H9 (cell line): ENCODE data around the gene WDR43. TPM values are rescaled to one million over a fixed set of nuclear protein-coding genes. Genes with fewer than 3 reads are reported as not detected.

Experiments
- DNase-seq: peaks from one replicate; pipeline ENCODE4 v3.0.0-alpha.2; 2017
- H2AFZ ChIP-seq: one replicate; pipeline ENCODE4 v1.6.1; 2013; ENCODE audit warnings: mild to moderate bottlenecking, low read length, control low read depth, moderate library complexity
- H2AK5ac ChIP-seq: 2 replicates; pipeline ENCODE4 v1.6.1; 2013; ENCODE audit warnings: low read length, control low read depth, mixed read lengths; ENCODE audit not compliant: insufficient read length
- H2BK120ac ChIP-seq: one replicate; pipeline ENCODE4 v1.6.1; 2013; ENCODE audit warnings: low read depth, mild to moderate bottlenecking, low read length, control low read depth, inconsistent platforms; ENCODE audit not compliant: poor library complexity, severe bottlenecking
- H2BK12ac ChIP-seq: 2 replicates; pipeline ENCODE4 v1.6.1; 2013; ENCODE audit warnings: low read length, control low read depth, mixed read lengths, low read depth; ENCODE audit not compliant: insufficient read length
- H2BK15ac ChIP-seq: 2 replicates; pipeline ENCODE4 v1.6.1; 2013; ENCODE audit warnings: low read depth, low read length, control low read depth
- H2BK20ac ChIP-seq: one replicate; pipeline ENCODE4 v1.6.1; 2013; ENCODE audit warnings: low read depth, mild to moderate bottlenecking, low read length, control low read depth, inconsistent platforms; ENCODE audit not compliant: poor library complexity, severe bottlenecking
- H2BK5ac ChIP-seq: 2 replicates; pipeline ENCODE4 v1.6.1; 2013; ENCODE audit warnings: low read length, control low read depth, mixed read lengths; ENCODE audit not compliant: insufficient read length
- H3K14ac ChIP-seq: 2 replicates; pipeline ENCODE4 v1.6.1; 2013; ENCODE audit warnings: low read length, control low read depth; ENCODE audit not compliant: insufficient read depth
- H3K18ac ChIP-seq: 2 replicates; pipeline ENCODE4 v1.6.1; 2013; ENCODE audit warnings: low read depth, mild to moderate bottlenecking, mixed read lengths, low read length, control low read depth; ENCODE audit not compliant: insufficient read length
- H3K23ac ChIP-seq: 2 replicates; pipeline ENCODE4 v1.6.1; 2013; ENCODE audit warnings: low read length, control low read depth, mixed read lengths, low read depth; ENCODE audit not compliant: insufficient read length
- H3K23me2 ChIP-seq: 2 replicates; pipeline ENCODE4 v1.6.1; 2013; ENCODE audit warnings: low read depth, mild to moderate bottlenecking, mixed read lengths, low read length, control low read depth; ENCODE audit not compliant: insufficient read length, poor library complexity, severe bottlenecking
- H3K27ac ChIP-seq: 2 replicates; pipeline ENCODE4 v1.5.1; 2013; ENCODE audit warnings: low read length, control low read depth, mixed read lengths, low read depth; ENCODE audit not compliant: insufficient read length
- H3K27me3 ChIP-seq: 2 replicates; pipeline ENCODE4 v1.6.1; 2013; ENCODE audit warnings: low read length, control low read depth, inconsistent platforms; ENCODE audit not compliant: insufficient read depth
- H3K4ac ChIP-seq: 2 replicates; pipeline ENCODE4 v1.6.1; 2013; ENCODE audit warnings: low read depth, mild to moderate bottlenecking, control low read depth, inconsistent platforms, low read length, moderate library complexity
- H3K4me1 ChIP-seq: 2 replicates; pipeline ENCODE4 v1.6.1; 2013; ENCODE audit warnings: low read length, control low read depth, inconsistent platforms; ENCODE audit not compliant: insufficient read depth
- H3K4me2 ChIP-seq: 2 replicates; pipeline ENCODE4 v1.6.1; 2013; ENCODE audit warnings: low read length, control low read depth, mixed read lengths; ENCODE audit not compliant: insufficient read length, insufficient read depth
- H3K56ac ChIP-seq: 2 replicates; pipeline ENCODE4 v1.6.1; 2013; ENCODE audit warnings: low read depth, mild to moderate bottlenecking, mixed read lengths, low read length, control low read depth; ENCODE audit not compliant: insufficient read length
- H3K79me1 ChIP-seq: 2 replicates; pipeline ENCODE4 v1.6.1; 2013; ENCODE audit warnings: low read depth, mild to moderate bottlenecking, moderate library complexity, low read length, control low read depth, inconsistent platforms; ENCODE audit not compliant: insufficient read depth, poor library complexity, severe bottlenecking
- H3K79me2 ChIP-seq: 2 replicates; pipeline ENCODE4 v1.6.1; 2013; ENCODE audit warnings: low read length, control low read depth, inconsistent platforms; ENCODE audit not compliant: insufficient read depth
- H3K9ac ChIP-seq: 2 replicates; pipeline ENCODE4 v1.6.1; 2013; ENCODE audit warnings: low read length, control low read depth, mixed read lengths; ENCODE audit not compliant: insufficient read length; ENCODE audit errors: extremely low read depth
- H3K9me3 ChIP-seq: one replicate; pipeline ENCODE4 v1.6.1; 2013; ENCODE audit warnings: low read depth, low read length, inconsistent platforms; ENCODE audit not compliant: control insufficient read depth
- H3T11ph ChIP-seq: one replicate; pipeline ENCODE4 v1.6.1; 2013; ENCODE audit warnings: mild to moderate bottlenecking, low read length, control low read depth, inconsistent platforms
- H4K20me1 ChIP-seq: one replicate; pipeline ENCODE4 v1.6.1; 2013; ENCODE audit not compliant: control insufficient read depth, insufficient read length, insufficient read depth
- H4K5ac ChIP-seq: 2 replicates; pipeline ENCODE4 v1.6.1; 2013; ENCODE audit warnings: low read depth, mild to moderate bottlenecking, mixed read lengths, low read length, control low read depth; ENCODE audit not compliant: insufficient read length
- H4K8ac ChIP-seq: replicated peaks from 2 replicates; pipeline ENCODE4 v1.6.1; 2013; ENCODE audit warnings: low read length, control low read depth, mixed read lengths, low read depth; ENCODE audit not compliant: insufficient read length
- H4K91ac ChIP-seq: 2 replicates; pipeline ENCODE4 v1.6.1; 2013; ENCODE audit warnings: low read depth, mild to moderate bottlenecking, moderate library complexity, mixed read lengths, low read length, control low read depth; ENCODE audit not compliant: insufficient read length
- H3K27ac Mint-ChIP-seq, 3 experiments: 2 replicates in 2 of 3; 3 replicates in 1 of 3; pipeline ENCODE4 v1.8.0; 2020 to 2021; ENCODE audit warnings: mixed read lengths in 3 of 3, mild to moderate bottlenecking in 1 of 3, moderate library complexity in 1 of 3
- H3K27me3 Mint-ChIP-seq: 2 replicates; pipeline ENCODE4 v1.8.0; 2021; ENCODE audit warnings: low read depth, mild to moderate bottlenecking, moderate library complexity, mixed read lengths
- H3K36me3 Mint-ChIP-seq, 3 experiments: 2 replicates in 2 of 3; 3 replicates in 1 of 3; pipeline ENCODE4 v1.8.0; 2020 to 2021; ENCODE audit warnings: low read depth in 3 of 3, mixed read lengths in 3 of 3; ENCODE audit not compliant: insufficient read depth in 1 of 3
- H3K4me1 Mint-ChIP-seq, 2 experiments: 2 replicates each; pipeline ENCODE4 v1.8.0; 2020; ENCODE audit warnings: mixed read lengths in 2 of 2
- H3K4me3 Mint-ChIP-seq, 2 experiments: 2 replicates in 1 of 2; 3 replicates in 1 of 2; pipeline ENCODE4 v1.8.0; 2020 to 2021; ENCODE audit warnings: mild to moderate bottlenecking in 2 of 2, mixed read lengths in 2 of 2, moderate library complexity in 1 of 2
- H3K9me3 Mint-ChIP-seq, 2 experiments: 2 replicates in 1 of 2; 3 replicates in 1 of 2; pipeline ENCODE4 v1.8.0; 2020; ENCODE audit warnings: mild to moderate bottlenecking in 2 of 2, mixed read lengths in 2 of 2, moderate library complexity in 1 of 2
- CTCF ChIP-seq: fragments of 200-600 bp; sonication (generic); conservative IDR thresholded peaks from 3 replicates; pipeline ENCODE4 v1.8.0; 2021; ENCODE audit warnings: antibody characterized with exemption, mild to moderate bottlenecking
- WGBS: extraction: QIAGEN DNeasy Blood & Tissue Kit; methylation state at CpG from one replicate; pipeline ENCODE4 v1.1.7; 2013; ENCODE audit warnings: missing lambda C conversion rate, low lambda C conversion rate, mixed read lengths; ENCODE audit not compliant: insufficient read length; ENCODE audit errors: extremely low coverage; 5-methylcytosine and 5-hydroxymethylcytosine counted together
- total RNA-seq: library from RNA; stranded (reverse); gene quantifications from 2 replicates; pipeline ENCODE4 v1.2.1, GENCODE V29; 2021

The WDR43 gene
- total RNA-seq, 1 experiment from 2014 or later: 186 TPM

- Mint-ChIP-seq H3K4me1 (peaks cover 6 to 11% of the 10 kb centered on the region in 2 experiments; a peak in 2 of 4 replicates), H3K27me3 (no peaks in the 10 kb centered on the region), H3K4me3 (no peak overlapping the region), H3K27ac (no peak overlapping the region; a peak in 1 of 7 replicates), H3K9me3 (no peaks in the 10 kb centered on the region), H3K36me3 (peaks cover 62 to 85% (median 84%) of the 10 kb centered on the region in 3 experiments; a peak in 6 of 7 replicates)
- H2BK20ac ChIP-seq: no peak overlapping the region
- H3K4me2 ChIP-seq: no peak overlapping the region
- H3K79me1 ChIP-seq: peaks cover 6% of the 10 kb centered on the region
- no peak overlapping the region for H3K4ac ChIP-seq
- no peak overlapping the region for H2AFZ ChIP-seq
- no peak overlapping the region for H3K56ac ChIP-seq
- H3K23ac ChIP-seq: no peak overlapping the region
- TF ChIP-seq CTCF: no peak
- H3K14ac ChIP-seq: no peak overlapping the region
- H3K27ac ChIP-seq: no peak overlapping the region
- H2BK15ac ChIP-seq: no peak overlapping the region
- no peaks in the 10 kb centered on the region for H3K27me3 ChIP-seq
- peaks cover 55% of the 10 kb centered on the region for H3K79me2 ChIP-seq
- H3T11ph ChIP-seq: no peak overlapping the region
- no CpG with 5 or more reads among the region's 4 CpGs for WGBS
- H3K9ac ChIP-seq: no peak overlapping the region
- H4K20me1 ChIP-seq: no peaks in the 10 kb centered on the region
- H2BK120ac ChIP-seq: no peak overlapping the region
- no peaks in the 10 kb centered on the region for H3K23me2 ChIP-seq
- no peak overlapping the region for H3K18ac ChIP-seq
- no peaks in the 10 kb centered on the region for H3K4me1 ChIP-seq
- no peak overlapping the region for H2AK5ac ChIP-seq
- DNase-seq: no peak
- H4K91ac ChIP-seq: no peak overlapping the region
- no peaks in the 10 kb centered on the region for H3K9me3 ChIP-seq
- no peak overlapping the region for H2BK5ac ChIP-seq
- H4K8ac ChIP-seq: no peak overlapping the region
- H2BK12ac ChIP-seq: no peak overlapping the region
- no peak overlapping the region for H4K5ac ChIP-seq
Observed at GRCh38 chr2:28906376-28906775, 11.9 kb downstream of the WDR43 start.
